NCI-H1048 (cell line): ENCODE results near the gene DNAL1.
"Not testable (repeated sequence)": the region's sequence is repeated elsewhere in the genome, so short reads cannot be mapped to it uniquely, and the experiment has no call there.

Experiments
- DNase-seq: peaks from one replicate; lab custom pipeline; 2025; lab: John Stamatoyannopoulos, UW

The DNAL1 gene, protein sequence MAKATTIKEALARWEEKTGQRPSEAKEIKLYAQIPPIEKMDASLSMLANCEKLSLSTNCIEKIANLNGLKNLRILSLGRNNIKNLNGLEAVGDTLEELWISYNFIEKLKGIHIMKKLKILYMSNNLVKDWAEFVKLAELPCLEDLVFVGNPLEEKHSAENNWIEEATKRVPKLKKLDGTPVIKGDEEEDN

DNA sequence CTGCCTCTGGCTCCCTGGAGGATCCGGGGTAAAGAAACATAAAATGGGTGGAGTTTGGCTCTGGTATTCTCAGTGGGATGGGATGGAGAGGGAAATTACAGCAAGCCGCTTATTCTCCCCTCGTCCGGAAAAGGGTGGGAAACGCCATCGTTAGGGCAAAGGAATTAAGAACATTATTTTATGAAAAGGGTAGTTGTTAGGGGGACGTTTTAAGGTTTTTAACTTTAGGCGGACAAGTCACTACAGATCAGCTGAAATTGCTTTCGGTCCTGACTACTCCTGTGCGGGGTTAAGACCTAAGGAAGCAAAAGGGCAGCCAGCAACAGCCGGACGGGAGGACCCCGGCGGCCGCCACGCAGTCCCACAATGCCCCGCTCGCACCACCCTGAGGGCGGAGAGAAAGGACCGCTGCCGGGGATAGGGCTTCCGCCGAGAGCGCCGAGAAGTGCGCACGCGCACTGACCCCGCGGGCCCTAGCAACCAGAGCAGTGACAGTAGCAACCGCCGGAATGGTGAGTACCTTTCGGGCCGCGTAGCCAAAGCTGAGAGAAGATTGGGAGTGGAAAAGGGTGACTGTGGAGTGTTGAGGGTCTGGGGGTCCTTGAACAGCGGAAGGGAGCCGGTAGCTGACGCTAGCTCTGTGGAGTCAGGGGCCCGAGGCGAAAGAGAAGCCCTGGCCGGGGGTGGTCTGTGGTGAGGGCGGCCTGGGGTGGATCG, at the start of gene DNAL1:
DNAL1 (plus strand) TSS at position 456 of the 717 bp plus-strand sequence; CDS start at position 510, 54 bp downstream.
- DNase-seq: peak; percentile 56

- DNase-seq: no peak
Observed at GRCh38 chr14:73599499-73599898, 45.3 kb upstream of the DNAL1 start.

GRCh38 chr14:73602994-73603393, 41.8 kb upstream of the DNAL1 start:
- DNase-seq: no peak

DNA sequence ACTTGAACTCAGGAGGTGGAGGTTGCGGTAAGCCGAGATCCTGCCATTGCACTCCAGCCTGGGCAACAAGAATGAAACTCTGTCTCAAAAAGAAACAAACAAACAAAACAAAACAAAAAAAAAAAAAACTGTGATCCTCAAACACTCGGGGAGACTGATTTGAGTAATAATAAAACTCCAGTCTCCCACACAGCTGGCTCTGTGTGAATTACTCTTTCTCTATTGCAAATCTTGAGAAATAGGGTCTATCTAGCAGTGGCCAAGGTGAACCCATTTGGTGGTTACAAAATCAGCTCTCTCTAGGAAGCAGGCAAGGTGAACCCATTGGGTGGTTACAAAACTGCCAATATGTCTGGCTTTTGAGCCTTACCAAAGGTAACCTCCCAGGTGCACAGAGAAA, 38.5 kb upstream of the DNAL1 start:
- DNase-seq: no peak

DNA sequence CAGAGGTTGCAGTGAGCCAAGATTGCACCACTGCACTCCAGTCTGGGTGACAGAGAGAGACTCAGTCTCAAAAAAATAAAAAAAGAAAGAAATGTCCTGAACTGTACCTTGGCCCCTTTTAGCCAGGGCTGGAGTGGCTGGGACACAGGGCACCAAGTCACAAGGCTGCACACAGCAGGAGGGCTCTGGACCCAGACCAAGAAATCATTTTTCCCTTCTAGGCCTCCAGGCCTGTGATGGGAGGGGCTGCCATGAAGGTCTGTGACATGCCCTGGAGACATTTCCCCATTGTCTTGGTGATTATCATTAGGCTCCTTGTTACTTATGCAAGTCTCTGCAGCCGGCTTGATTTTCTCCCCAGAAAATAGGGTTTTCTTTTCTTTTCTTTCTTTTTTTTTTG, 37.5 kb upstream of the DNAL1 start:
- DNase-seq: no peak

DNA sequence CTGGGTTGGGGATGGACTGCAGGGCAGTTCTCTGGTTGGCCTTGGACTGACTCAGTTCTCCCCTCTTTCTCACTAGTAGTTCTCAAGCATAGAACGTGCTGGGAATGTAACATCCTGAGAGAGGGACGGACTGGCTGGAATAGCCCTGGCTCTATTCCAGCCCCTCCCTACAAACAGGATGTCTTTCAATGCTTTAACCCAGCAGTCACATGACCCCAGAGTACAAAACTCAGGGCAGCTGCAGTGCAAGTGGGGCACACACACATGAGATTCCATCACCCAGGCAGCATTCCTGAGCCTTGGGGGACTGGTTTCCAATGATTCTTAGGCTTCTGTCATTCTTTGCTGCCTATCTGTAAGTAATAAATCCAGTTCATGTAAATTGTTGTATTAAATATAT, 34.1 kb upstream of the DNAL1 start:
- no peak for DNase-seq

DNA sequence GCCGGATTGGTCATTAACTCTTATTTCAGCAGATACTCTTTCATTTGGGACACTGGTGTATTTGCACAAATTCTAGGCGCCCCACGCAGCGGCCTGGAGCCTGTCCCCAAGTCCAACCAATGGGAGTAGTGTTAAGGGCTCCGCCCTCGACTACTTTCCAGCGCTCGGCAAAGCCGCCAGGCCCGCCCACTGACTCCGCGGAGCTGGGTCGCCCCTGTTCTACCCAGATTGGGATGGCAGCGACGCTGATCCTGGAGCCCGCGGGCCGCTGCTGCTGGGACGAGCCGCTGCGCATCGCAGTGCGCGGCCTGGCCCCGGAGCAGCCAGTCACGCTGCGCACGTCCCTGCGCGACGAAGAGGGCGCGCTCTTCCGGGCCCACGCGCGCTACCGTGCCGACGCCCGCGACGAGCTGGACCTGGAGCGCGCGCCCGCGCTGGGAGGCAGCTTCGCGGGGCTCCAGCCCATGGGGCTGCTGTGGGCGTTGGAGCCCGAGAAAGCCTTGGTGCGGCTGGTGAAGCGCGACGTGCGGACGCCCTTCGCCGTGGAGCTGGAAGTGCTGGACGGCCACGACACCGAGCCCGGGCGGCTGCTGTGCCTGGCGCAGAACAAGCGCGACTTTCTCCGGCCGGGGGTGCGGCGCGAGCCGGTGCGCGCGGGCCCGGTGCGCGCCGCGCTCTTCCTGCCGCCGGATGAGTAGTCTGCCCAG, 32.3 kb upstream of the DNAL1 start, which contains the start of gene ACOT6:
ACOT6 (plus strand) TSS at position 179 of the 707 bp plus-strand sequence; CDS start at position 234, 55 bp downstream.
- no peak for DNase-seq

GRCh38 chr14:73613046-73613383, 31.8 kb upstream of the DNAL1 start:
- DNase-seq: no peak

GRCh38 chr14:73613419-73613963, 31.3 kb upstream of the DNAL1 start:
- no peak for DNase-seq

DNA sequence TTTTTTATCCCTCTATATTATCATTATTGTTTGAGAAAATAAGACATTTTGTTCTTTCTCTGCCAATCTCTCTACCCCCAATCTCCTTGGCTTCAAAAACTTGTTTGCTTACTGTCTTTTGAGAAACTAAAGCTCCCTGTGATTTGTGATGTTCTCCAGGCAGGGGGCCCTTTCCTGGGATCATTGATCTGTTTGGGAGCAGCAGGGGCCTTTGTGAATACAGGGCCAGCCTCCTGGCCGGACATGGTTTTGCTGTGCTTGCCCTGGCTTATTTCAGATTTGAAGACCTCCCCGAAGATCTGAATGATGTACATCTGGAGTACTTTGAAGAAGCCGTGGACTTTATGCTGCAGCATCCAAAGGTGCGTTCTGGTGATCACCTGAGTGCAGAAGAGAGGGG, 28.0 kb upstream of the DNAL1 start:
- DNase-seq: no peak

DNA sequence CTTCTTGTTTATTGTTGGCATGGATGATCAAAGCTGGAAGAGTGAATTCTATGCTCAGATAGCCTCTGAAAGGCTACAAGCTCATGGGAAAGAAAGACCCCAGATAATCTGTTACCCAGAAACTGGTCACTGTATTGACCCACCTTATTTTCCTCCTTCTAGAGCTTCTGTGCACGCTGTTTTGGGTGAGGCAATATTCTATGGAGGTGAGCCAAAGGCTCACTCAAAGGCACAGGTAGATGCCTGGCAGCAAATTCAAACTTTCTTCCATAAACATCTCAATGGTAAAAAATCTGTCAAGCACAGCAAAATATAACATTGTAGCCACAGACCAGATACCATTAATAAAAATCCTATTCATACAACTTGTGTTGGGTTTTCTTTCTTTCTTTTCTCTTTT, 25.3 kb upstream of the DNAL1 start:
- no peak for DNase-seq

DNA sequence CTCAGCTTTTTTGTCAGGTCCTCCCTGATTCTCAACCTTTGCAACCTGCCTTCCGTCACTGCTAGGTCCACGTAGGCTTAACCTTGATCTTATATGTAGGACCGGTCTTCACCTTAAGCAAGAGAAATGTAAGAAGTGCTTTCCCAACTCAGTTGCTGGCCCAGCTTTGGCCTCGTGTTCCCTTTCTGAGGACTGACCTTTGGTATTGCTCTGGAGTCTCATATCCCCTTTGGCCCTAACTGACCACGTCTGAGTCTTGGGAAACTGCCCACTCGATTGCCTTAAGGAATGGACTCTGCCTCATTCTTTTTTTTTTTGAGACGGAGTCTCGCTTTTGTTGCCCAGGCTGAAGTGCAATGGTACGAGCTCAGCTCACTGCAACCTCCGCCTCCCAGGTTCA, 24.5 kb upstream of the DNAL1 start:
- DNase-seq: no peak

- no peak for DNase-seq
Observed at GRCh38 chr14:73623504-73624054, 21.2 kb upstream of the DNAL1 start.

- DNase-seq: no peak
Observed at GRCh38 chr14:73625706-73626105, 19.1 kb upstream of the DNAL1 start.

DNA sequence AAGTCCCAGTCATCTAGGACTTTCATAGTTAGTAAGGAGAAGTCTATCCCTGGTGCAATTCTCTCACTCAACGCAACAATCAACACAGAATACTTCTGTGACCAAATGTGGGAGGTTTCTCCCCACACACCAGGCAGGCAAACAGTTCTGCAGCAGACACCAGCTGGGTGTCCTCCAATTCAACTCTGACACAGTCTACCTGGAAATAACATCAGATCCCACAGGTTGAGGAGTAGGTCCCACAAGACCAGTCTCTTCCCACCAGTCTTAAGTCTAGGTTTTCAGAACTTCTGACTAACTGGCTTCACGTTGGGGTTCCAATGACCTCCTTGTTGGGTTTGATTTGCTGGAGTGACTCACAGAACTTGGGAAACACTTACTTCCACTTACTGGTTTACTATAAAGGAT, 17.6 kb upstream of the DNAL1 start:
- no peak for DNase-seq

GRCh38 chr14:73630009-73630780, 14.6 kb upstream of the DNAL1 start:
- DNase-seq: no peak

DNA sequence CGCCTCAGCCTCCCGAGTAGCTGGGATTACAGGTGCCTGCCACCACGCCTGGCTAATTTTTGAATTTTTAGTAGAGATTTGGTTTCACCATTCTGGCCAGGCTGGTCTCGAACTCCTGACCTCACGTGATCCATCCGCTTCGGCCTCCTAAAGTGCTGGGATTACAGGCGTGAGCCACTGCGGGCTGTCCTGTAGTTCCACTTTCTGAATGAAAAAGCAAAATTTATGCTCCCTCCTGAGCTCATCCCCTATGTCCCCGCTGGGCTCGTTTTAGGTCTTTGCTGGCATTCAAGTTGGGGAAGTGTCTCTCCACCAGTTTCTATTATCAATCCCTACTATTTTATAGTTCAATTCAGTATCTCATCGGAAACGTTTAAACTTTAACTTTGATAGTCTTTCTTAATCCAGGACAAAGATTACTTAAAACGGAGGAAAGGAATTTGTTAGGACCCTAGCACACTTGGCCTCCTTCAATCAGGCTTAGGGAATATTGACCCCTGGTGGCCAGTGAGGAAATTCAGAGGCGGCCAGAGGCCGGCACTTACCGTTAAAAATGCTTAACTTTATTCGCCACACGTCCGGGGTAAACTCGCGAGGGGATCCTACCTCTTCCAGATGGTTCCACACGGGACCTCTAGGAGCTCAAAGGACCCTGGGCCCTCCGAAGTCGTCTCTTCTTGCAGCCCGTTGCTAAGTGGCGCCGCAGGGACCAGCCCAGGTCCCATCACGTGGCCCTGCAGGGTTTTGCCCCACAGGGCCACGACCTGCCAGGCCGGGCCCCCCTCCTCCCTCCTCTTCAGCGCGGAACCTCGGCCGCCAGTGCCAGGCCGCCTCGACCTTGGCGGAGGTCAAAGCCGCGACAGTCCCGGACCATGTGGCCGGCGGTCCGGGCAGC, 11.4 kb upstream of the DNAL1 start:
- DNase-seq: no peak

DNA sequence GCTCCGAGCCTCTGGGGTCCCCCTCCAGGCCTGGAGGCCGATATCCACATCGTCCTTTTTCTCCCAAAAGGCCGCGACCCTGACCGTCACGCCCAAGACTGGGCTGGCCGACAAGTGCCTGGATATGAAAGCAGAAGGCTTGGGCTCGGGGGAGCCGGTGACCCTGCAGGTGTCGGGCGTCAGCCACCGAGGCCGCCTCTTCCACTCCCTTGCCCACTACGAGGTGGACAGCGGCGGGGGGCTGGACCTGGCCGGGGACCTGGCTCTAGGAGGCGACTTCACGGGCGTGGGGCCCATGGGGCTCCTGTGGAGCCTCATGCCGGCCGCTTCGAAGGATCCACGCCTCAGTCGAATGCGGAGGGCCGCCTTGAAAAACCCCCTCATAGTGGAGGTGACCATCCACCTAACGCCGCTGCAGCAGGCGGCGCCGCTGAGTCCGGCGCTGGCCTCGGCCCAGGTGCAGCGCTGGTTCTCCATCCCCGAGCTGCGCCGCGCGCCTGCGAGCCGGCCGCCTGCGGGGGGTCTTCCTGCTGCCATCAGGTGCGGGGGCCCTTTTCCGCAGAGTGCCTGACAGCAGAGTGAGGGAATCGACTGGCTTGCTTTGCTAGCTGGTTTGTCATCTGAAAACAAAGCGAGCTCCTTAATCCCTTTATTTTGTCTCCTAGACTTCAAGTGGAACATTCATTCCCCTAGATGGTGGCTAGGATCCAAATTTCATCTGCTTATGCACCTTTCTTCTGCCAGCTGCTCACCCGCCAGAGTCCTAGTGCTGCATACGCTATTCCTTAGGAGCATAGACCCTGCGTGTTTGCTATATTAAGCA, 10.6 kb upstream of the DNAL1 start:
- no peak for DNase-seq

DNA sequence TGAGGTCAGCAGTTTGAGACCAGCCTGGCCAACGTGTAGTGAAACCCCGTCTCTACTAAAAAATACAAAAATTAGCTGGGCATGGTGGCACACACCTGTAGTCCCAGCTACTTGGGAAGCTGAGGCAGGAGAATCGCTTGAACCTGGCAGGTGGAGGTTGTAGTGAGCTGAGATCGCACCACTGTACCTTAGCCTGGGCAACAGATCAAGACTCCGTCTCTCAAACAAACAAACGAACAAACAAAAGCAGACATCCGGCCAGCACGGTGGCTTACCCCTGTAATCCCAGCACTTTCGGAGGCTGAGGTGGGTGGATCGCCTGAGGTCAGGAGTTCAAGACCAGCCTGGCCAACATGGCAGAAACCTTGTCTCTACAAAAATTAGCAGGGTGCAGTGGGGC, 8.4 kb upstream of the DNAL1 start:
- DNase-seq: not testable (repeated sequence)

- DNase-seq: no peak
Observed at GRCh38 chr14:73637830-73638229, 7.0 kb upstream of the DNAL1 start.
